Fibroblast of lung (primary cell): ENCODE results near the gene MPRIP. TPM values are rescaled to one million over a fixed set of nuclear protein-coding genes. Genes with fewer than 3 reads are reported as not detected.

Experiments
- DNase-seq, 2 donors: peaks; one replicate each; pipeline versions ENCODE4 v3.0.0 to v3.0.0-alpha.2; 2010; ENCODE audit warnings: low read depth in 2 of 2
- H2AFZ ChIP-seq: 2 replicates; pipeline ENCODE4 v1.5.1; 2012; ENCODE audit warnings: low read length, control low read depth, inconsistent platforms
- H3K27ac ChIP-seq: 2 replicates; pipeline ENCODE4 v1.5.1; 2011; ENCODE audit warnings: low read length, control low read depth; ENCODE audit not compliant: insufficient read depth
- H3K27me3 ChIP-seq: 2 replicates; pipeline ENCODE4 v1.5.1; 2011; ENCODE audit warnings: mild to moderate bottlenecking, low read length; ENCODE audit not compliant: control insufficient read depth, insufficient read depth
- H3K36me3 ChIP-seq: 2 replicates; pipeline ENCODE4 v1.5.1; 2011; ENCODE audit warnings: low read length; ENCODE audit not compliant: control insufficient read depth, insufficient read depth
- H3K4me1 ChIP-seq: 2 replicates; pipeline ENCODE4 v1.5.1; 2011; ENCODE audit warnings: low read length; ENCODE audit not compliant: control insufficient read depth, insufficient read depth; ENCODE audit errors: extremely low read depth
- H3K4me2 ChIP-seq: 2 replicates; pipeline ENCODE4 v1.5.1; 2011; ENCODE audit warnings: low read length, control low read depth; ENCODE audit not compliant: insufficient read depth; ENCODE audit errors: extremely low read depth
- H3K4me3 ChIP-seq, 4 experiments: fragments of 200-600 bp in 1 of 4; sonication (generic) in 1 of 4; replicated peaks in 1 of 4; 2 replicates each; pipeline ENCODE4 v1.5.1; 2011 to 2016; ENCODE audit warnings: low read length in 4 of 4, low read depth in 3 of 4, mild to moderate bottlenecking in 3 of 4, control low read depth in 2 of 4, inconsistent platforms in 1 of 4, mixed read lengths in 1 of 4; ENCODE audit not compliant: insufficient read depth in 1 of 4; ENCODE audit errors: control extremely low read depth in 1 of 4
- H3K79me2 ChIP-seq: 2 replicates; pipeline ENCODE4 v1.5.1; 2012; ENCODE audit warnings: mild to moderate bottlenecking, low read length, inconsistent platforms; ENCODE audit not compliant: control insufficient read depth, insufficient read depth
- H3K9ac ChIP-seq: 2 replicates; pipeline ENCODE4 v1.5.1; 2011; ENCODE audit warnings: mild to moderate bottlenecking, low read length, control low read depth; ENCODE audit not compliant: insufficient read depth
- H3K9me3 ChIP-seq: 2 replicates; pipeline ENCODE4 v1.5.1; 2012; ENCODE audit warnings: low read depth, low read length; ENCODE audit not compliant: control insufficient read depth, insufficient read depth
- H4K20me1 ChIP-seq: 2 replicates; pipeline ENCODE4 v1.5.1; 2011; ENCODE audit warnings: low read length; ENCODE audit not compliant: control insufficient read depth, insufficient read depth; ENCODE audit errors: extremely low read depth
- EZH2 ChIP-seq: IDR thresholded peaks from 2 replicates; pipeline ENCODE4 v1.5.1; 2012; ENCODE audit warnings: low read length, control low read depth, mild to moderate bottlenecking; ENCODE audit errors: missing control alignments
- polyA plus RNA-seq, 2 donors: library from polyadenylated mRNA; depleted of rRNA in 1 of 2; stranded (reverse) in 1 of 2; unstranded in 1 of 2; fragments of >200 nt; gene quantifications; 2 replicates each; pipeline ENCODE4 v1.2.1, GENCODE V29; 2011 to 2012; ENCODE audit warnings: missing spikeins in 1 of 2
- total RNA-seq: library from RNA; depleted of rRNA; stranded (reverse); fragments of >200 nt; gene quantifications from 2 replicates; pipeline ENCODE4 v1.2.1, GENCODE V29; 2014
- TF ChIP-seq, protein P1 (sequence below), 2 donors: IDR thresholded peaks in 1 of 2; conservative IDR thresholded peaks in 1 of 2; 1 replicate in 1 of 2; 2 replicates in 1 of 2; pipeline ENCODE4 v1.5.1; 2011 to 2012; ENCODE audit warnings: low read length in 2 of 2, control low read depth in 1 of 2, inconsistent platforms in 1 of 2, low read depth in 1 of 2, mild to moderate bottlenecking in 1 of 2

MPRIP gene
- total and polyA plus RNA-seq, 2 donors (not counting 1 experiment from before 2014, with no cell fraction given): 104 to 124 TPM

DNA sequence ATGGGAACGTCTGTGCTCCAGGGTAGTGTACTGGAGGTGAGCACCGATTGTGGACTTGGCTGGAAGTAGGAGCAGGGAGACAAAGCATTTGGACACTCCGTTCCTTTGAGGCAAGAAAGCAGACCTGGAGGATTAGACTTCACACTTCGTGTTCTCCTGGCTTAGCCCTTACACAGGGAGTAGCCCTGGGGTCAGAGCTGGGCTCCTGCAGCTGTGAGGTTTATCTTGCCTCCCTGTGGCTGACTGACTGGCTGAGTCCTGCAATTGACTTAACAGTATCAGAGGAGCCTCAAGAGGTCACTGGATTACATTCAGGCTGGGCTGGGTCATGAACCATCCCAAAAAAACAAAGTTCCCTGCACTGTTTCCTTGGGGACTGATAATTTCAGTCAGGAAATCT is 37.1 kb downstream of the MPRIP start:
- peaks cover 74% of the 10 kb centered on the region for H3K79me2 ChIP-seq
- peaks cover 9% of the 10 kb centered on the region for H3K36me3 ChIP-seq
- H3K27ac ChIP-seq: no peak overlapping the region
- no peak overlapping the region for H3K4me2 ChIP-seq
- TF ChIP-seq EZH2: no peak
- TF ChIP-seq, protein P1, sequence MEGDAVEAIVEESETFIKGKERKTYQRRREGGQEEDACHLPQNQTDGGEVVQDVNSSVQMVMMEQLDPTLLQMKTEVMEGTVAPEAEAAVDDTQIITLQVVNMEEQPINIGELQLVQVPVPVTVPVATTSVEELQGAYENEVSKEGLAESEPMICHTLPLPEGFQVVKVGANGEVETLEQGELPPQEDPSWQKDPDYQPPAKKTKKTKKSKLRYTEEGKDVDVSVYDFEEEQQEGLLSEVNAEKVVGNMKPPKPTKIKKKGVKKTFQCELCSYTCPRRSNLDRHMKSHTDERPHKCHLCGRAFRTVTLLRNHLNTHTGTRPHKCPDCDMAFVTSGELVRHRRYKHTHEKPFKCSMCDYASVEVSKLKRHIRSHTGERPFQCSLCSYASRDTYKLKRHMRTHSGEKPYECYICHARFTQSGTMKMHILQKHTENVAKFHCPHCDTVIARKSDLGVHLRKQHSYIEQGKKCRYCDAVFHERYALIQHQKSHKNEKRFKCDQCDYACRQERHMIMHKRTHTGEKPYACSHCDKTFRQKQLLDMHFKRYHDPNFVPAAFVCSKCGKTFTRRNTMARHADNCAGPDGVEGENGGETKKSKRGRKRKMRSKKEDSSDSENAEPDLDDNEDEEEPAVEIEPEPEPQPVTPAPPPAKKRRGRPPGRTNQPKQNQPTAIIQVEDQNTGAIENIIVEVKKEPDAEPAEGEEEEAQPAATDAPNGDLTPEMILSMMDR (conservative IDR thresholded peaks at IDR 0.05 in 1 of 2, IDR thresholded peaks at IDR 0.05 in 1 of 2; ENCODE audit: low read depth in 1 of 2, low read length in 2 of 2): no peak
- H3K4me1 ChIP-seq: peaks cover 35% of the 10 kb centered on the region
- peaks cover 2% of the 10 kb centered on the region for H4K20me1 ChIP-seq
- H3K27me3 ChIP-seq: no peaks in the 10 kb centered on the region
- H3K9me3 ChIP-seq: no peaks in the 10 kb centered on the region
- H2AFZ ChIP-seq: no peak overlapping the region
- DNase-seq: no peak
- no peak overlapping the region for H3K9ac ChIP-seq
- no peak overlapping the region for H3K4me3 ChIP-seq

GRCh38 chr17:17079761-17080160 is 37.5 kb downstream of the MPRIP start:
- Histone ChIP-seq H3K4me3 (no peak overlapping the region), H3K79me2 (peaks cover 74% of the 10 kb centered on the region)

DNA sequence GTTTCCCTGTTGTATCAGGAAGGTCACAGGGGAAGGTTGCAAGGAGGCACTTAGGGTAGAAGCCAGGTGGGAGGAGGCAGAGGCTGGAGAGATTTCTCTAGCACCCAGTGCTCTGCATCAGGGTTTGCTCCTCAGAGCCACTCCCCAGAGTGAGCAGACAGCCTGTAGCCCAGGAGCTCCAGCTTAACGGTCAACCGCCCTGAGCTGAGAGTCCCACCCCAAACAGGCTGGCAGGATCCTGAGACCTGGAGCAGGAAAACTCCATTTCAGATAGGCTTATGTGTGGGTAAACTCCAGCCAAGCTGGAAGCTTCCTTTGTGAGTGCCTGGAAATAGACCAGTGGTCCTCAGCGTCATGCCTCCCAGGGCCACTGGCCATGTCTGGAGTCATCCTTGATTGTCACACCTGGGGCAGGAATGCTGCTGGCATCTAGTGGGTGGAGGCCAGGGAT is 37.9 kb downstream of the MPRIP start:
- no peak overlapping the region for H3K4me2 ChIP-seq
- H3K4me3 ChIP-seq: no peak overlapping the region
- peaks cover 9% of the 10 kb centered on the region for H3K36me3 ChIP-seq
- TF ChIP-seq, protein P1 (conservative IDR thresholded peaks at IDR 0.05 in 1 of 2, IDR thresholded peaks at IDR 0.05 in 1 of 2; ENCODE audit: low read depth in 1 of 2, low read length in 2 of 2): no peak
- no peak for TF ChIP-seq EZH2
- H3K9me3 ChIP-seq: no peaks in the 10 kb centered on the region
- no peak overlapping the region for H3K9ac ChIP-seq
- no peaks in the 10 kb centered on the region for H4K20me1 ChIP-seq
- peaks cover 27% of the 10 kb centered on the region for H3K4me1 ChIP-seq
- DNase-seq: no peak
- H2AFZ ChIP-seq: no peak overlapping the region
- no peaks in the 10 kb centered on the region for H3K27me3 ChIP-seq
- peaks cover 75% of the 10 kb centered on the region for H3K79me2 ChIP-seq
- H3K27ac ChIP-seq: no peak overlapping the region

More at GRCh38 chr17:17079761-17080160, 37.5 kb downstream of the MPRIP start:
- Histone ChIP-seq H3K4me1 (peaks cover 31% of the 10 kb centered on the region), H4K20me1 (no peaks in the 10 kb centered on the region), H3K9ac (no peak overlapping the region), H3K27ac (no peak overlapping the region), H3K9me3 (no peaks in the 10 kb centered on the region), H3K27me3 (no peaks in the 10 kb centered on the region), H3K36me3 (peaks cover 9% of the 10 kb centered on the region), H2AFZ (no peak overlapping the region), H3K4me2 (no peak overlapping the region)
- DNase-seq: no peak
- TF ChIP-seq, protein P1 (conservative IDR thresholded peaks at IDR 0.05 in 1 of 2, IDR thresholded peaks at IDR 0.05 in 1 of 2; ENCODE audit: low read depth in 1 of 2, low read length in 2 of 2): no peak
- TF ChIP-seq EZH2: no peak
